HepG2 (cell line): Measurements from ENCODE around the gene ASXL1. TPM values are rescaled to one million over a fixed set of nuclear protein-coding genes. Genes with fewer than 3 reads are reported as not detected.
A peak's percentile ranks its signal among the peaks of the same experiment; 100 is the strongest.

Experiments used
- AHR ChIP-seq: IDR thresholded peaks from 2 replicates; pipeline ENCODE4 v1.6.1; 2018; ENCODE audit warnings: missing genetic modification reagents, missing compliant biosample characterization
- ATF7 ChIP-seq, 2 experiments: fragments of 450-650 bp in 1 of 2; sonication (generic) in 1 of 2; formaldehyde crosslinking in 1 of 2; IDR thresholded peaks; 2 replicates each; pipeline versions ENCODE4 v1.4.0 to v1.6.1; 2016 to 2020; ENCODE audit warnings: antibody characterized with exemption in 1 of 2, mild to moderate bottlenecking in 1 of 2, missing genetic modification reagents in 1 of 2
- EHMT2 ChIP-seq: fragments of 200-600 bp; sonication (generic); IDR thresholded peaks from 2 replicates; pipeline ENCODE4 v1.7.0; 2017; ENCODE audit warnings: antibody characterized with exemption, low read depth, low read length, borderline replicate concordance
- HDAC6 ChIP-seq: fragments of 200-600 bp; sonication (generic); IDR thresholded peaks from 2 replicates; pipeline ENCODE4 v1.7.0; 2017; ENCODE audit warnings: mild to moderate bottlenecking, antibody characterized with exemption, low read length, low read depth
- HOXD1 ChIP-seq: sonication (generic); formaldehyde crosslinking; IDR thresholded peaks from 2 replicates; pipeline ENCODE4 v1.5.0; 2020; ENCODE audit warnings: missing genetic modification reagents
- MBNL3 ChIP-seq: fragments of 250-450 bp; sonication (Bioruptor Pico); conservative IDR thresholded peaks from 2 replicates; pipeline ENCODE4 v1.8.0; 2022; ENCODE audit warnings: mild to moderate bottlenecking, inconsistent platforms
- MLX ChIP-seq: IDR thresholded peaks from 2 replicates; pipeline ENCODE4 v1.6.1; 2016
- MTF1 ChIP-seq: sonication (generic); formaldehyde crosslinking; IDR thresholded peaks from 2 replicates; pipeline ENCODE4 v1.5.0; 2020; ENCODE audit warnings: missing genetic modification reagents
- NFKBIZ ChIP-seq: IDR thresholded peaks from 2 replicates; pipeline ENCODE4 v1.6.1; 2018; ENCODE audit warnings: missing genetic modification reagents, missing compliant biosample characterization
- REPIN1 ChIP-seq: sonication (generic); formaldehyde crosslinking; IDR thresholded peaks from 2 replicates; pipeline ENCODE4 v1.8.0; 2022; ENCODE audit warnings: missing genetic modification reagents, low read depth, mild to moderate bottlenecking, borderline replicate concordance
- SOX5 ChIP-seq: IDR thresholded peaks from 2 replicates; pipeline ENCODE4 v1.6.1; 2016; ENCODE audit warnings: borderline replicate concordance
- YEATS2 ChIP-seq: sonication (generic); formaldehyde crosslinking; IDR thresholded peaks from 2 replicates; pipeline ENCODE4 v1.4.0; 2020; ENCODE audit warnings: missing genetic modification reagents, borderline replicate concordance
- ZNF225 ChIP-seq: sonication (generic); formaldehyde crosslinking; IDR thresholded peaks from 2 replicates; pipeline ENCODE4 v1.4.0; 2020; ENCODE audit warnings: mild to moderate bottlenecking, missing genetic modification reagents
- ZNF253 ChIP-seq: sonication (generic); formaldehyde crosslinking; IDR thresholded peaks from 2 replicates; pipeline ENCODE4 v1.8.0; 2022; ENCODE audit warnings: mild to moderate bottlenecking, missing genetic modification reagents, borderline replicate concordance
- ZNF329 ChIP-seq: sonication (generic); formaldehyde crosslinking; IDR thresholded peaks from 2 replicates; pipeline ENCODE4 v1.9.0; 2021; ENCODE audit warnings: low read depth, mild to moderate bottlenecking, missing genetic modification reagents
- ZNF569 ChIP-seq: sonication (generic); formaldehyde crosslinking; IDR thresholded peaks from 2 replicates; pipeline ENCODE4 v1.5.0; 2020; ENCODE audit warnings: mild to moderate bottlenecking, missing genetic modification reagents, moderate library complexity, borderline replicate concordance
- ZNF652 ChIP-seq: IDR thresholded peaks from 2 replicates; pipeline ENCODE4 v1.6.1; 2016; ENCODE audit warnings: low read depth, borderline replicate concordance
- ZSCAN12 ChIP-seq: sonication (generic); formaldehyde crosslinking; IDR thresholded peaks from 2 replicates; pipeline ENCODE4 v1.9.0; 2021; ENCODE audit warnings: mild to moderate bottlenecking, missing genetic modification reagents
- polyA plus RNA-seq, 8 experiments: library from polyadenylated mRNA; depleted of rRNA in 3 of 8; stranded (reverse) in 7 of 8; unstranded in 1 of 8; fragments of >200 nt; fragmentation: Illumina TruSeq in 4 of 8; extraction: Trizol in 4 of 8; gene quantifications; 2 replicates each; pipeline versions ENCODE4 v1.2.1 to v1.2.3, GENCODE V29; 2011 to 2016; ENCODE audit warnings: low read depth in 4 of 8, missing spikeins in 1 of 8, mixed read lengths in 1 of 8; ENCODE audit not compliant: insufficient read depth in 1 of 8
- total RNA-seq, 5 experiments: library from RNA; depleted of rRNA; stranded (reverse); fragments of >200 nt; fragmentation: Illumina TruSeq; extraction: Trizol; gene quantifications; 2 replicates each; pipeline ENCODE4 v1.2.3, GENCODE V29; 2016; ENCODE audit warnings: low read depth in 1 of 5
- TF ChIP-seq, protein P1 (sequence below): sonication (generic); formaldehyde crosslinking; IDR thresholded peaks from 2 replicates; pipeline ENCODE4 v1.8.1; 2023; ENCODE audit warnings: mild to moderate bottlenecking, missing genetic modification reagents
- TF ChIP-seq, protein P2 (sequence below): sonication (generic); formaldehyde crosslinking; IDR thresholded peaks from 2 replicates; pipeline ENCODE4 v1.4.0; 2020; ENCODE audit warnings: mild to moderate bottlenecking, missing genetic modification reagents, borderline replicate concordance
- TF ChIP-seq, protein P3 (sequence below): sonication (generic); IDR thresholded peaks from 2 replicates; pipeline ENCODE4 v1.6.1; 2016; ENCODE audit warnings: low read depth, borderline replicate concordance
- TF ChIP-seq, protein P4 (sequence below): sonication (generic); formaldehyde crosslinking; IDR thresholded peaks from 2 replicates; pipeline ENCODE4 v1.5.0; 2020; ENCODE audit warnings: missing genetic modification reagents

ASXL1 gene
- total and polyA plus RNA-seq, 2 of the 13 experiments (the other 11 are each of a cell fraction or from before 2014, with no cell fraction given) = 62.1 to 74.8 TPM

DNA sequence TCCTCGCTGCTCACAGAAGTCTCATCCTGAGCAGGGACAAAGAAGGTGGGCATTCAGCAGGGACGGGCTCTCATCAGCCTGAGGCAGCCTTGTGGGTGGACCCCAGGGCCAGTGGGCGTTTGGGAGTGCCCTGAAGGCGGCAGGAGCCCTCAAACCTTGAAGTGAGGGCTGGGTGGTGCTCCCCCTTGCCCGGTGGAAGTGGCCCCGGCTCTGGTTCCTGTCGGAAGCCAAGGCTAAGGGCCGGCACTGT, 116.5 kb downstream of the ASXL1 start (continued):
- TF ChIP-seq ZNF225 (CRISPR knock-in tag) (no peak), NFKBIZ (CRISPR knock-in tag) (no peak), YEATS2 (no peak), ZNF329 (no peak), ZSCAN12 (CRISPR knock-in tag) (no peak; the same call in 1 of the 2 replicates), HOXD1 (CRISPR knock-in tag) (0 out of 2 replicates have a peak, but pooled peaks have one; percentile 55), ZNF253 (CRISPR knock-in tag) (peak; percentile 21; the same call in 1 of the 2 replicates), EHMT2 (no peak), REPIN1 (CRISPR knock-in tag) (no peak), SOX5 (CRISPR knock-in tag) (no peak), ATF7 (IDR thresholded peaks at IDR 0.05) (no peak), ATF7 (CRISPR knock-in tag; IDR thresholded peaks at IDR 0.05) (no peak), ZNF569 (CRISPR knock-in tag) (no peak), MBNL3 (CRISPR knock-in tag) (no peak), MLX (CRISPR knock-in tag) (no peak), AHR (CRISPR knock-in tag) (no peak), MTF1 (CRISPR knock-in tag) (peak; percentile 80; the same call in 1 of the 2 replicates), ZNF652 (CRISPR knock-in tag) (no peak), HDAC6 (no peak)
- TF ChIP-seq, protein P1, sequence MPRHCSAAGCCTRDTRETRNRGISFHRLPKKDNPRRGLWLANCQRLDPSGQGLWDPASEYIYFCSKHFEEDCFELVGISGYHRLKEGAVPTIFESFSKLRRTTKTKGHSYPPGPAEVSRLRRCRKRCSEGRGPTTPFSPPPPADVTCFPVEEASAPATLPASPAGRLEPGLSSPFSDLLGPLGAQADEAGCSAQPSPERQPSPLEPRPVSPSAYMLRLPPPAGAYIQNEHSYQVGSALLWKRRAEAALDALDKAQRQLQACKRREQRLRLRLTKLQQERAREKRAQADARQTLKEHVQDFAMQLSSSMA (CRISPR knock-in tag) = 0 out of 2 replicates have a peak, but pooled peaks have one; percentile 93
- TF ChIP-seq, protein P2, sequence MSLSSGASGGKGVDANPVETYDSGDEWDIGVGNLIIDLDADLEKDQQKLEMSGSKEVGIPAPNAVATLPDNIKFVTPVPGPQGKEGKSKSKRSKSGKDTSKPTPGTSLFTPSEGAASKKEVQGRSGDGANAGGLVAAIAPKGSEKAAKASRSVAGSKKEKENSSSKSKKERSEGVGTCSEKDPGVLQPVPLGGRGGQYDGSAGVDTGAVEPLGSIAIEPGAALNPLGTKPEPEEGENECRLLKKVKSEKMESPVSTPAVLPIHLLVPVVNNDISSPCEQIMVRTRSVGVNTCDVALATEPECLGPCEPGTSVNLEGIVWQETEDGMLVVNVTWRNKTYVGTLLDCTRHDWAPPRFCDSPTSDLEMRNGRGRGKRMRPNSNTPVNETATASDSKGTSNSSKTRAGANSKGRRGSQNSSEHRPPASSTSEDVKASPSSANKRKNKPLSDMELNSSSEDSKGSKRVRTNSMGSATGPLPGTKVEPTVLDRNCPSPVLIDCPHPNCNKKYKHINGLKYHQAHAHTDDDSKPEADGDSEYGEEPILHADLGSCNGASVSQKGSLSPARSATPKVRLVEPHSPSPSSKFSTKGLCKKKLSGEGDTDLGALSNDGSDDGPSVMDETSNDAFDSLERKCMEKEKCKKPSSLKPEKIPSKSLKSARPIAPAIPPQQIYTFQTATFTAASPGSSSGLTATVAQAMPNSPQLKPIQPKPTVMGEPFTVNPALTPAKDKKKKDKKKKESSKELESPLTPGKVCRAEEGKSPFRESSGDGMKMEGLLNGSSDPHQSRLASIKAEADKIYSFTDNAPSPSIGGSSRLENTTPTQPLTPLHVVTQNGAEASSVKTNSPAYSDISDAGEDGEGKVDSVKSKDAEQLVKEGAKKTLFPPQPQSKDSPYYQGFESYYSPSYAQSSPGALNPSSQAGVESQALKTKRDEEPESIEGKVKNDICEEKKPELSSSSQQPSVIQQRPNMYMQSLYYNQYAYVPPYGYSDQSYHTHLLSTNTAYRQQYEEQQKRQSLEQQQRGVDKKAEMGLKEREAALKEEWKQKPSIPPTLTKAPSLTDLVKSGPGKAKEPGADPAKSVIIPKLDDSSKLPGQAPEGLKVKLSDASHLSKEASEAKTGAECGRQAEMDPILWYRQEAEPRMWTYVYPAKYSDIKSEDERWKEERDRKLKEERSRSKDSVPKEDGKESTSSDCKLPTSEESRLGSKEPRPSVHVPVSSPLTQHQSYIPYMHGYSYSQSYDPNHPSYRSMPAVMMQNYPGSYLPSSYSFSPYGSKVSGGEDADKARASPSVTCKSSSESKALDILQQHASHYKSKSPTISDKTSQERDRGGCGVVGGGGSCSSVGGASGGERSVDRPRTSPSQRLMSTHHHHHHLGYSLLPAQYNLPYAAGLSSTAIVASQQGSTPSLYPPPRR (CRISPR knock-in tag) = no peak
- TF ChIP-seq, protein P3, sequence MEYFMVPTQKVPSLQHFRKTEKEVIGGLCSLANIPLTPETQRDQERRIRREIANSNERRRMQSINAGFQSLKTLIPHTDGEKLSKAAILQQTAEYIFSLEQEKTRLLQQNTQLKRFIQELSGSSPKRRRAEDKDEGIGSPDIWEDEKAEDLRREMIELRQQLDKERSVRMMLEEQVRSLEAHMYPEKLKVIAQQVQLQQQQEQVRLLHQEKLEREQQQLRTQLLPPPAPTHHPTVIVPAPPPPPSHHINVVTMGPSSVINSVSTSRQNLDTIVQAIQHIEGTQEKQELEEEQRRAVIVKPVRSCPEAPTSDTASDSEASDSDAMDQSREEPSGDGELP = no peak
- TF ChIP-seq, protein P4, sequence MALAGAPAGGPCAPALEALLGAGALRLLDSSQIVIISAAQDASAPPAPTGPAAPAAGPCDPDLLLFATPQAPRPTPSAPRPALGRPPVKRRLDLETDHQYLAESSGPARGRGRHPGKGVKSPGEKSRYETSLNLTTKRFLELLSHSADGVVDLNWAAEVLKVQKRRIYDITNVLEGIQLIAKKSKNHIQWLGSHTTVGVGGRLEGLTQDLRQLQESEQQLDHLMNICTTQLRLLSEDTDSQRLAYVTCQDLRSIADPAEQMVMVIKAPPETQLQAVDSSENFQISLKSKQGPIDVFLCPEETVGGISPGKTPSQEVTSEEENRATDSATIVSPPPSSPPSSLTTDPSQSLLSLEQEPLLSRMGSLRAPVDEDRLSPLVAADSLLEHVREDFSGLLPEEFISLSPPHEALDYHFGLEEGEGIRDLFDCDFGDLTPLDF (CRISPR knock-in tag) = 0 out of 2 replicates have a peak, but pooled peaks have one; percentile 39
